ENCODE results near the gene TEC.

- TF ChIP-seq CTCF (IDR thresholded peaks at IDR 0.05) (no peak), POLR2A (IDR thresholded peaks at IDR 0.05) (no peak)
Measured at GRCh38 chr4:48247142-48247877, 22.3 kb downstream of the TEC start.
